Activated T-cell treated with anti-CD3 and anti-CD28 coated beads, Interleukin-2, amount 50 U/mL, for 24 hours (primary cell): ENCODE measurements around the gene ENTR1.
"Not testable (repeated sequence)": the region's sequence is repeated elsewhere in the genome, so short reads cannot be mapped to it uniquely, and the experiment has no call there.

ENCODE experiments used
- DNase-seq: peaks from one replicate; pipeline ENCODE4 v3.0.0-alpha.2; 2020
- H3K27ac Mint-ChIP-seq: 2 replicates; pipeline ENCODE4 v1.8.0; 2020; ENCODE audit warnings: mild to moderate bottlenecking, mixed read lengths
- H3K27me3 Mint-ChIP-seq: 2 replicates; pipeline ENCODE4 v1.8.0; 2020; ENCODE audit warnings: mixed read lengths
- H3K36me3 Mint-ChIP-seq: 2 replicates; pipeline ENCODE4 v1.8.0; 2020; ENCODE audit warnings: low read depth, mixed read lengths
- H3K4me1 Mint-ChIP-seq: 2 replicates; pipeline ENCODE4 v1.8.0; 2020; ENCODE audit warnings: low read depth, mixed read lengths
- H3K4me3 Mint-ChIP-seq: 2 replicates; pipeline ENCODE4 v1.8.0; 2020; ENCODE audit warnings: mild to moderate bottlenecking, moderate library complexity, mixed read lengths
- H3K9me3 Mint-ChIP-seq: 2 replicates; pipeline ENCODE4 v1.8.0; 2020; ENCODE audit warnings: mixed read lengths

Gene ENTR1

GRCh38 chr9:136432591-136432990, 22.2 kb upstream of the ENTR1 start:
- Mint-ChIP-seq H3K36me3 (peaks cover 62% of the 10 kb centered on the region), H3K4me1 (peaks cover 19% of the 10 kb centered on the region), H3K27me3 (no peaks in the 10 kb centered on the region), H3K4me3 (no peak overlapping the region), H3K27ac (no peak overlapping the region), H3K9me3 (no peaks in the 10 kb centered on the region)
- DNase-seq: no peak

GRCh38 chr9:136431782-136432350, 21.5 kb upstream of the ENTR1 start:
- Mint-ChIP-seq H3K27me3 (no peaks in the 10 kb centered on the region), H3K36me3 (peaks cover 61% of the 10 kb centered on the region), H3K4me1 (peaks cover 11% of the 10 kb centered on the region), H3K9me3 (no peaks in the 10 kb centered on the region), H3K27ac (no peak overlapping the region), H3K4me3 (no peak overlapping the region)
- DNase-seq: no peak

- no peaks in the 10 kb centered on the region for H3K27me3 Mint-ChIP-seq
- no peak overlapping the region for H3K27ac Mint-ChIP-seq
- H3K4me1 Mint-ChIP-seq: no peaks in the 10 kb centered on the region
- H3K4me3 Mint-ChIP-seq: no peak overlapping the region
- peaks cover 60% of the 10 kb centered on the region for H3K36me3 Mint-ChIP-seq
- H3K9me3 Mint-ChIP-seq: no peaks in the 10 kb centered on the region
- no peak for DNase-seq
Measured at GRCh38 chr9:136430588-136431234, 20.3 kb upstream of the ENTR1 start.

- Mint-ChIP-seq H3K36me3 (peaks cover 64% of the 10 kb centered on the region), H3K9me3 (no peaks in the 10 kb centered on the region), H3K27ac (peak overlapping the region; percentile 15), H3K27me3 (no peaks in the 10 kb centered on the region), H3K4me3 (no peak overlapping the region), H3K4me1 (peaks cover 7% of the 10 kb centered on the region)
- DNase-seq: no peak
Measured at GRCh38 chr9:136429683-136430491, 19.5 kb upstream of the ENTR1 start.

- peak overlapping the region; percentile 15 for H3K27ac Mint-ChIP-seq
- no peaks in the 10 kb centered on the region for H3K27me3 Mint-ChIP-seq
- peaks cover 70% of the 10 kb centered on the region for H3K36me3 Mint-ChIP-seq
- no peaks in the 10 kb centered on the region for H3K9me3 Mint-ChIP-seq
- peaks cover 10% of the 10 kb centered on the region for H3K4me1 Mint-ChIP-seq
- DNase-seq: no peak
- H3K4me3 Mint-ChIP-seq: no peak overlapping the region
Measured at GRCh38 chr9:136429075-136429628, 18.7 kb upstream of the ENTR1 start.

- Mint-ChIP-seq H3K9me3 (no peaks in the 10 kb centered on the region), H3K27me3 (no peaks in the 10 kb centered on the region), H3K4me1 (peaks cover 10% of the 10 kb centered on the region), H3K36me3 (peaks cover 86% of the 10 kb centered on the region), H3K27ac (peak overlapping the region; percentile 1), H3K4me3 (no peak overlapping the region)
- no peak for DNase-seq
Measured at GRCh38 chr9:136426787-136427186, 16.4 kb upstream of the ENTR1 start.

- H3K9me3 Mint-ChIP-seq, H3K4me3 Mint-ChIP-seq, DNase-seq, H3K4me1 Mint-ChIP-seq, H3K27me3 Mint-ChIP-seq: not testable (repeated sequence)
- H3K36me3 Mint-ChIP-seq: peaks cover 95% of the 10 kb centered on the region
- peak overlapping the region; percentile 79 for H3K27ac Mint-ChIP-seq
Measured at GRCh38 chr9:136425367-136425766, 15.0 kb upstream of the ENTR1 start.

GRCh38 chr9:136424750-136425362, 14.4 kb upstream of the ENTR1 start:
- H3K36me3 Mint-ChIP-seq: peaks cover 93% of the 10 kb centered on the region
- no peak for DNase-seq
- peak overlapping the region; percentile 79 for H3K27ac Mint-ChIP-seq
- peaks cover 10% of the 10 kb centered on the region for H3K4me1 Mint-ChIP-seq
- no peaks in the 10 kb centered on the region for H3K9me3 Mint-ChIP-seq
- H3K27me3 Mint-ChIP-seq: no peaks in the 10 kb centered on the region
- H3K4me3 Mint-ChIP-seq: no peak overlapping the region

- Mint-ChIP-seq H3K4me3 (no peak overlapping the region), H3K27me3 (no peaks in the 10 kb centered on the region), H3K36me3 (peaks cover 93% of the 10 kb centered on the region), H3K9me3 (no peaks in the 10 kb centered on the region), H3K4me1 (peaks cover 10% of the 10 kb centered on the region), H3K27ac (no peak overlapping the region)
- no peak for DNase-seq
Measured at GRCh38 chr9:136423432-136424146, 13.2 kb upstream of the ENTR1 start.

- no peaks in the 10 kb centered on the region for H3K27me3 Mint-ChIP-seq
- peaks cover 10% of the 10 kb centered on the region for H3K4me1 Mint-ChIP-seq
- H3K4me3 Mint-ChIP-seq: no peak overlapping the region
- H3K27ac Mint-ChIP-seq: peak overlapping the region; percentile 37
- DNase-seq: no peak
- H3K9me3 Mint-ChIP-seq: no peaks in the 10 kb centered on the region
- peaks cover 95% of the 10 kb centered on the region for H3K36me3 Mint-ChIP-seq
Measured at GRCh38 chr9:136422876-136423275, 12.5 kb upstream of the ENTR1 start.

GRCh38 chr9:136421791-136422190, 11.4 kb upstream of the ENTR1 start:
- H3K4me3 Mint-ChIP-seq: no peak overlapping the region

GRCh38 chr9:136419092-136419420, 8.6 kb upstream of the ENTR1 start:
- H3K27ac Mint-ChIP-seq: no peak overlapping the region
- no peak for DNase-seq
- peaks cover 98% of the 10 kb centered on the region for H3K36me3 Mint-ChIP-seq
- no peaks in the 10 kb centered on the region for H3K4me1 Mint-ChIP-seq
- no peak overlapping the region for H3K4me3 Mint-ChIP-seq
- H3K9me3 Mint-ChIP-seq: no peaks in the 10 kb centered on the region
- H3K27me3 Mint-ChIP-seq: no peaks in the 10 kb centered on the region

More at GRCh38 chr9:136421791-136422190, 11.4 kb upstream of the ENTR1 start:
- Mint-ChIP-seq H3K4me1 (peaks cover 10% of the 10 kb centered on the region), H3K27me3 (no peaks in the 10 kb centered on the region), H3K36me3 (peaks cover 97% of the 10 kb centered on the region), H3K9me3 (no peaks in the 10 kb centered on the region), H3K27ac (peak overlapping the region; percentile 8)
- DNase-seq: no peak

GRCh38 chr9:136418182-136419091, 8.0 kb upstream of the ENTR1 start:
- peak overlapping the region; percentile 55 for H3K27ac Mint-ChIP-seq
- H3K9me3 Mint-ChIP-seq: no peaks in the 10 kb centered on the region
- peaks cover 98% of the 10 kb centered on the region for H3K36me3 Mint-ChIP-seq

More at GRCh38 chr9:136418182-136419091, 8.0 kb upstream of the ENTR1 start:
- Mint-ChIP-seq H3K27me3 (no peaks in the 10 kb centered on the region), H3K4me1 (no peaks in the 10 kb centered on the region), H3K4me3 (no peak overlapping the region)
- DNase-seq: no peak
